Measurements from ENCODE around the gene ZSCAN23. TPM values are rescaled to one million over a fixed set of nuclear protein-coding genes. Genes with fewer than 3 reads are reported as not detected.

Gene ZSCAN23
- total and polyA plus RNA-seq, 9 of the 15 experiments (the other 6 are each of a cell fraction or from before 2014, with no cell fraction given), result 0.05 to 0.29 (median 0.21) TPM; not detected in 1

- TF ChIP-seq NFRKB (IDR thresholded peaks at IDR 0.05; ENCODE audit: low read depth) (no peak), ZNF511 (CRISPR knock-in tag; IDR thresholded peaks at IDR 0.05) (no peak; the same call in 1 of the 2 replicates), BMI1 (IDR thresholded peaks at IDR 0.05; ENCODE audit: low read length) (no peak), ATF7 (IDR thresholded peaks at IDR 0.05) (peak; percentile 57; the same call in 1 of the 2 replicates), CHD1 (IDR thresholded peaks at IDR 0.05; ENCODE audit: low read length) (no peak), NFE2L1 (tag; IDR thresholded peaks at IDR 0.05; ENCODE audit: borderline replicate concordance, low read depth) (no peak), MLLT1 (IDR thresholded peaks at IDR 0.05) (no peak), ZNF785 (CRISPR knock-in tag; IDR thresholded peaks at IDR 0.05) (no peak), RBM15 (IDR thresholded peaks at IDR 0.05; ENCODE audit: insufficient read depth, low read length) (no peak), ARID3A (IDR thresholded peaks at IDR 0.05; ENCODE audit: borderline replicate concordance, low read depth, low read length) (no peak), ZFP30 (CRISPR knock-in tag; IDR thresholded peaks at IDR 0.05; ENCODE audit: borderline replicate concordance) (no peak), ZBTB9 (CRISPR knock-in tag; IDR thresholded peaks at IDR 0.05) (no peak), SIX5 (IDR thresholded peaks at IDR 0.05; ENCODE audit: borderline replicate concordance in 1 of 2, insufficient read depth in 1 of 2, low read depth in 1 of 2, low read length in 2 of 2) (no peak), NCOR1 (IDR thresholded peaks at IDR 0.05) (peak; percentile 35), PTBP1 (IDR thresholded peaks at IDR 0.05; ENCODE audit: low read depth, low read length) (peak; percentile 78; the same call in 1 of the 2 replicates), ARID4B (CRISPR knock-in tag; IDR thresholded peaks at IDR 0.05) (peak; percentile 60; the same call in 1 of the 2 replicates)
Observed at GRCh38 chr6:28383235-28384142, 59.8 kb downstream of the ZSCAN23 start (continued).
